Fibroblast of skin of left quadriceps (primary cell): ENCODE measurements around the gene MANBA.

ENCODE experiments used
- DNase-seq, 2 experiments: peaks; one replicate each; pipeline ENCODE4 v3.0.0-alpha.2; 2013; ENCODE audit warnings: low read depth in 2 of 2

MANBA gene

DNA sequence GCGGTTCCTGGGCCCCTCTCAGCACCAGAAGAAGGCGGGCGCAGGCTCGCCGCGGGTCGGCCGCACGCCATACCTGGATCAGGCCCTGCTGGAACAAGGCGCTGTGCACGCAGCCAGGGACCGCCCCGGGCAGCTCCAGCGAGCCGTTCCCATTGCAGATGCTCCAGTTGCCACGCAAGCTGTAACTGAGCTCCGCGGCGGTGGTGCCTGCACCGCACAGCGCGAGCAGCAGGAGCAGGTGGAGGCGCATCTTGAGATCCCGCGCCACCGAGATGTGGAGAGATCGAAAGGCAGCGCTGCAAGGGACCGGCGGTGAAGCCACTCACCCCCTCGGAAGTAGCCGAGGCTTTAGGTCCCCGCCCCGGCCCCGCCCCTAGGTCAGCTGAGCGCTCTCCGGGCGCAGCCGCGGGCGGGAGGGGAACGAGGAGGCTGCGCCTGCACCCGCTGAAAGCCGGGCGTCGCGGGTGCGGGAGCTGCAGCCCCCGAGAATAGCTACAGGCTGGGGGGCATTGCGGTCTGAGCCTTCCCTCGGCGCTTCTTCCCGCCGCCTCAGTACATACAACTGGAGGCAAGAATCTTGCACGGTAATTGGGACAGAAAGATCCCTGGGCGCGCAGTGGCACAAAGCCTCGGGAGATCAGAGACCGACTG lies at the start of gene MANBA:
Gene MANBA (minus strand): TSS at position 324 of the 651 bp plus-strand sequence. CDS start 74 bp downstream, at position 250.
- DNase-seq, result peak in 1 of 2 experiments; percentile 32

- no peak for DNase-seq
These were observed 48.9 kb upstream of the MANBA start for GRCh38 chr4:102809691-102810090.

DNA sequence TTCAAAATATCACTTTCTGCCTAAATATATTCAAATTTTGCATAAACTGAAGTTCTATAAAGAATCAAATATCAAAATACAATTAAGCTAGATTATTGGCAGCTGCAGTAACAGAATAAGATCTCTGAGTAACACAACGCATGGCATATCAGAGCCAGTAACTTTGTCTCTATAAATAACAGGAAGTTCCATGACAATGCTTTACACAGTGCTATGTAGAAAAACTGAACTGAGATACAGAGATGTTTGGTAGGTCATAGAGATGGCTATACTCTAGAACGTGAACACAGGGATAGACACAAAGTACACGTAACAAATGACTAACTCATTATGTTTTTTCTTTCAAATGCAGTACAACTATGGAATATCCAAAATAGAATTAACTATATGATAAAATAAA lies 48.4 kb upstream of the MANBA start:
- DNase-seq, result no peak

GRCh38 chr4:102808009-102808408 lies 47.2 kb upstream of the MANBA start:
- DNase-seq, result no peak

DNA sequence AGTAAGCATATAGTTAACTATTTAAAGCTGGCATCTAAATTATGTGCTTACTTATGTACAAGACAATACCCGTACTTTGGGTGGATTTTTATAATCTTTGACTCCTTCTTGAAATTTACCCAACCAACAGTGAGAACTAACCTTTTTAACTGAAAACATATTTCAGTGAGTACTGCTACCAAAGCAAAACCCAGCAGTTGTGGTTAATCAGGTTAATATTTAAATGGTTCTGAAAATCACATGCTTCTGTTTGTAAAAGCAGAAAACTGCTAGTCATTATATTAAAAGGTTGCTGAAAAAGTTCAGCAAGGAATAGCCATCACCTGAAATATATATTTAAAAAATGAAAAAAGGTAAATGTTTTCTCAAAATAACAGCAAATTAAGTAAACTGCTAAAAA lies 46.6 kb upstream of the MANBA start:
- DNase-seq, result no peak

- peak; percentile 52 to 57 for DNase-seq
These were observed 39.0 kb upstream of the MANBA start for GRCh38 chr4:102799816-102800215.

DNA sequence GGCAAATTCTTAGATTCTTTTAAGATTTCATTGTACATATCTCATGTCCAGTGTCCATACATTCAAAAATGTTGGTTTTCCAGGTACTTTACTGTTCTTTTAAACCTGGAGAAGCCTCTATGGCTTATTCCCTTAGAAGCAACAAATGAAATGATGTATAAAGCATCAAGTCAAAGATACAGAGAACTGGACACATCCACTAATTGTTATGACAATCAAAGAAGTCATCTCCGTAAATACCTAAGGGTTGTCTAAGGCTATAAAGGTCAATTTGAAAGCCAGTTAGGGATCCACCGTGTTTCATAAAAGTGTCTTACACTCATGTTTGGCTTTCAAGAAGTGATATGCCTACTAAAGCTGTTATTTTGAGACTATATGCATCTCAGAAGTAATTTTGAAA lies 34.2 kb upstream of the MANBA start:
- DNase-seq, result no peak

DNA sequence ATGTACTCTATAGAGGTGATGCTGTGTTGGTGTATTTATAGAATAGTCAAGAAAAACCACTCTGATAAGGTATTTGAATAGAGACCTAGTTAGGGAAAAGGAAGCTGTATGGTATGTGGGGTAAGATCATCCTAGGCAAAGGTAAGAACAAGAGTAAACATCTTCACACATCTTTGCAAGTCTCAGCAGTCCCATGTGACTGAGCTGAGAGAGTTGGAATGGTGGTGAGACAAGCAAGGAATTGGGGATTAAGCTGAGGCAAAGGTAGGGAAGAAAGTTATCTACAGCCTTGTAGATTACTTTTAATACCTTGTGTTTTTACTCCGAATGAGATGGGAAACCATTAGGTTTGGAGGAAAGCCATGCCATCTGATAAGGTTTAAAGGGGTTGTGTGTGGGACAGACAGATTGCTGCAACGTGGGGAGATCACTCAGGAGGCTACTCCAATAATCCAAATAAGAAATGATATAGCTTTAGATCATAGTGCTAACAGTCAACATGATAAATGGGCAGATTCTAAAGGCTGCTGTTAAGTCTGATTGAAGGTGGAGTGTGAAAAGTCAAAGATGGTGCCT lies 31.7 kb upstream of the MANBA start:
- no peak for DNase-seq

- DNase-seq, result no peak
These were observed 30.6 kb upstream of the MANBA start for GRCh38 chr4:102791318-102791835.

DNA sequence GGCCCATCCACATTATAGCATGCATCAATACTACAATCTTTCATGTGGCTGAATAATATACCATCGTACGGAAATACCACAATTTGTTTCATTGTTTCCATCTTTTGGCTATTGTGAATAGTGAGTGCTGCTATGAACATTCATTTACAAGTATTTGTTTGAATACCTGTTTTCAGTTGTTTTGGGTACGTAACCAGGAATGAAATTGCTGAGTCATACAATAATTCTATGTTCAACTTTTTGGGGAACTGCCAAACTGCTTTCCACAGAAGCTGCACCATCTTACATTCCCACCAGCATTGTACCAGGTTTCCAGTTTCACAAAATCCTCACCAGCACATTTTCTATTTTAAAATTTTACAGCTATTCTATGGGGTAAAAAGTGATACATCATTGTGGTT lies 28.5 kb upstream of the MANBA start:
- peak; percentile 62 to 69 for DNase-seq

DNA sequence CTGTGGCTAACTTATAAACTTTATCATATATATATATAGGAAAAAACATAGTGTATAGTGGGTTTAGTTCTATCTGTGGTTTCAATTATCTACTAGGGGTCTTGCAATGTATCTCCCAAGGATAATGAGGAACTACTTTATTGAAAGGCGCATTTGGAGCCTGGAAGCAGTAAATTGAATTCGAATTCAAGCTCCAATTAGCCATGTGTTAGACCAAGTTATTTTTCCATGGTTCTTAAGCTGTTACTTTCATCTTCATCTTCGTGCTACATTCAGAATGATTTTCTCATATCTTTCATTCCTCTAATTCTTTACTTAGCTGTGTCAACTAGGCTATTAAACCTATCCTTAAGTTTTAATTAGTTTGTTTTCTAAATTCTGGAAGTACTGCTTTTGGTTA lies 27.2 kb upstream of the MANBA start:
- no peak for DNase-seq

DNA sequence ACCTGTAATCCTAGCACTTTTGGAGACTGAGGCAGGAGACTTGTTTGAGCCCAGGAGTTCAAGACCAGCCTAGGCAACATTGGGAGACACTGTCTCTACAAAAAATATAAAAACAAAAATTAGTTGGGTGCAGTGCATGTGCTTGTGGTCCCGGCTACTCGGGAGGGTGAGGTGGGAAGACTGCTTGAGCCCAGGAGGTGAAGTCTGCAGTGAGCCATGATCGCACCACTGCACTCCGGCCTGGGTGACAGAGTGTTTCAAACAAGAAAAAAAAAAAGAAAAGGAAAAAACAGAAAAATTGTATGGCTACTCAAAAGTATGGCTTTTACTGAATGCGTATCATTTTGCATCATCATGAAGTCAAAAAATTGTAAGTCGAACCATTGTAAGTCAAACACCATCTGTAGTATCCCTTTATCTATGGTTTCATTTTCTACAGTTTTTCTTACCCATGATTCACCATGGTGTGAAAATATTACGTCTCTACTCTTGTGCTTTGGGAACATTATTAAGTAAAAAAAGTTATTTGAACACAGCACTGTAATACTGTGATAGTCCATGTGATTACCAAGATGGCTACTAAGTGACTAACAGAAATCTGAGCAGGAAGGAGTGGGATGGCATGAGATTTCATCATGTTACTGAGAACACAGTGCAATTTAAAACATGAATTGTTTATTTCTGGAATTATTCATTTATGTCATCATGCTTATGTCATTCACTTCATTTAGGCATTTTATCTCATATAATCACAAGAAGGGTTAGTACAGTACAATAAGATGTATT lies 26.5 kb upstream of the MANBA start:
- peak in 1 of 2 experiments; percentile 13 for DNase-seq

- DNase-seq, result no peak
These were observed 25.5 kb upstream of the MANBA start for GRCh38 chr4:102786279-102786678.

DNA sequence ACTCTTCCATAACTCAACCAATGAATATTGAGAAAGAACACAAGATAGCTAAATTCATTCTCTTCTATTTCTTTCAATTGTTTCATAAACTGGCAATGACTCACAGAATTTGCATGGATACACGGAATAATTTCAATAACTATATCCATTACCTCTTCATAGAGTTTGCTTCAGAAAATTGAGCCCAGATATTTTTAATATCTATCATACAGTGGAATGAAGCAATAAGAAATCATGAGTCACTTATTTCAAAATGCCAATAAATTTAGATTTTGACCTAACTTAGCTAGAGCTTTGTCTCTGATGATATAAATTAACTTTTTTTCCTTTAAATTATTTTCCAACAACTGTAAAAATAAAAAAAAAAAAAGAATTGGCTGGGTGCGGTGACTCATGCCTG lies 22.2 kb upstream of the MANBA start:
- peak; percentile 36 to 40 for DNase-seq

DNA sequence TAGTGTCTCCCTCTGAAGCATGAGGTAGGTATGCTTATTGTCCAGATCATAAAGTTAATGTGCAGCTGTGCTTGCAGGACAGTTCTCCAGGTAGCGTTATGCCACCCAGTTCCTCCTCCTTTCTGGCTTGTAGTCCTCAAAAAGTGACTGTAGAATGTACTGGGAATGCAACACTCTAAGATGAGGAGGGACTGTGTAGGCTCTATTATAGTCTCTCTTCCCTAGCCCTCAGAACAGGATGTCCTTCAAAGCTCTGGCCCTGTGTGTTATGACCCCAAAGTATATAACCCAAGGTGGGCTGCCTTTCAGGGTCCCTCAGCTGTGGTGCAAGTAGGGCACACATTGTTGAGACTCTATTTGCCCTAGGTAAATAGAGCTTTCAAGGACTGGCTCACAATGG lies 20.8 kb upstream of the MANBA start:
- DNase-seq, result no peak

GRCh38 chr4:102780476-102781144 lies 19.8 kb upstream of the MANBA start:
- DNase-seq, result no peak

DNA sequence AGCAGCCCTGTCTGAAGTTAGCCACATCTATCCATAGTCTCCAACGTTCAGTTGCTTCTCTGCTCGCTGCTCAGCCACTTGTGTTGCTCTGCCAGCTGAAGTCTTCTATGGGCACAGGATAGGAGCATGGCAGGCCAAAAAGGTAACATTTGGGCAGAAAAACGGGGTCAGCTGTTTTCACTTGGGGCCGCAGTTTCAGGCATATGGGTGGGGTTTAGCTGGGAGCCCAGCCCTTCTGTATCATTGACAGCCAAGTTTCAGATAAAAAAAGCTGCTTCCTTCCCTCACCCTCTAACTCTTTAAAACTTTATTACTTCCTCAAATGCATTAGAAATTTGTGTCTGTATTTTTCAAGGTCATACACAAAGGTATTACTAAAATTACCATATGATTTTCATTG lies 18.4 kb upstream of the MANBA start:
- no peak for DNase-seq

DNA sequence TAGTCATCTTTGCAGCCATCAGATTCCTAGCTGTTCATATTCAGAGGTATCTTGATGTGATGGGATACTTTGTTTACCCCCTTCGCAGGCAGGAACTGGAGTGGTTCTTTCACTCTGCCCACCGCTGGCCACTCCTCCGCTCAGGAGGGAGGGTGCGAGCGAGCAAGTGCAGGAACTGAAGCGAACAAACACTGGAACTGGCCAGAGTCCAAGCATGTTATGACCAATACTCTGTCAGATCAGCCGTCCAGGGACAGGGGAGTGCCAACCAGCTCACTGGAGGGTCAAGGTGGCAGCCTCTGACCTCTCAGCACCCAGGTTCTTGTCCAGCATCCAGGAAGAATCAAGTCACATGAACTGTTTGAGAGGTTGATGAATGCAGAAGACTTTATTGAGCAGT lies 18.0 kb upstream of the MANBA start:
- DNase-seq, result no peak

- DNase-seq, result no peak
These were observed 15.0 kb upstream of the MANBA start for GRCh38 chr4:102775805-102776204.

DNA sequence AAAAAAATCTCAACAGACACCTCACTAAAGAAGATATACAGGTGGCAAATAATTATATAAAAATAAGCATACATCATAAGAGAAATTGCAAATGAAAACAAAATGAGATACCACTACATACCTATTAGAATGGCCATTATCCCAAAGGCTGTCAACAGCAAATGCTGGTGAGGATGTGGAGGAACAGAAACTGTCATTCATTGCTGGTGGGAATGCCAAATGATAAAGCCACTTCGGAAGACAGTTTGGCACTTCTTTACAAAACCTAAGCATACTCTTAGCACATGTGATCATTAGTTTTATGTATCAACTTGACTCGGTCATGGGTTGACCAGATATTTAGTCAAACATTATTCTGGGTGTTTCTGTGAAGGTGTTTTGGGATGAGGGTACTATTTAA lies 13.5 kb upstream of the MANBA start:
- DNase-seq, result no peak

DNA sequence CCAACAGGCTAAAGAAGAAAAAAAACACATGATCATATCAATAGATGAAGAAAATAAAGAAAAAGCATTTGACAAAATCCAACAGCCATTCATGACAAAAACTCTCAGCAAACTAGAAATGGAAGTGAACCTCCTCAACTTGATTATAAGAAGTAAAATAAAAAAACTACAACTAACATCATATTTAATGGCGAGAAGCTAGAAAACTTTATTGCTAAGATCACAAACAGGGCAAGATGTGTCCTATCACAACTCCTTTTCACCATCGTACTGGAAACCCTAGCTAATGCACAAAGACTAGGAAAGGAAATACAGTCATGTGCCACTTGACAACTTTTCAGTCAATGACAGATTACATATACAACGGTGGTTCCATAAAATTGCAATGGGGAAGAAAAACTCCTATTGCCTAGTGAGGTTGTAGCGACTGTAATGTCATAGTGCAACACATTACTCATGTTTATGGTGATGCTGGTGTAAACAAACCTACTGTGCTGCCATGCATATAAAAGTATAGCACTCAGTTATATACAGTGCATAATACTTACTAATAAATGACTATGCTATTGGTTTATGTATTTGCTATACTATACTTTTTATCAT lies 12.1 kb upstream of the MANBA start:
- DNase-seq, result no peak

DNA sequence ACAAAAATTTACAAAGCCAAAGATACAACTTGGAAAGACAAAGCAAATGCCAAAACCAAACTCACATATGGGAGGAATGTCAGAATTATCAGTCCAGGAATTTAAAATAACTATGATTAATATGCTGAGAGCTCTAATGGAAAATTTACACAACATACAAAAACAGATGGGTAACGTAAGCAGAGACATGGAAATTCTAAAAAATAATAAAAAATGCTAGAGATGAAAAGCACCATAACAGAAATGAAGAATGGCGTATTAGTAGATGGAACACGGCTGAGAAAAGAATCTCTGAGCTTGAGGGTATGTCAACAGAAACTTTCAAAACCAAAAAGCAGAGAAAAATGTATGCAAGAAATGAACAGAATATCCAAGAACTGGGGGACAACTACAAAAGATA lies 4.1 kb upstream of the MANBA start:
- DNase-seq, result no peak
